Measurements from ENCODE around the gene SEMA4D. TPM values are rescaled to one million over a fixed set of nuclear protein-coding genes. Genes with fewer than 3 reads are reported as not detected.
A peak's percentile ranks its signal among the peaks of the same experiment; 100 is the strongest.

Gene SEMA4D

GRCh38 chr9:89311346-89312221 is 186.3 kb downstream of the SEMA4D start:
- Histone ChIP-seq H3K23ac (ENCODE audit: low read length) (peak overlapping the region; percentile 33), H3K18ac (ENCODE audit: low read length) (peak overlapping the region; percentile 86), H3K27me3 (ENCODE audit: insufficient read depth, low read length, poor library complexity) (no peaks in the 10 kb centered on the region), H3K36me3 (ENCODE audit: control insufficient read depth, insufficient read depth, low read length) (peaks cover 2% of the 10 kb centered on the region), H3K56ac (ENCODE audit: low read length) (peak overlapping the region; percentile 97), H2AK5ac (ENCODE audit: low read length) (no peak overlapping the region), H3K4me1 (ENCODE audit: control insufficient read depth, low read depth, low read length) (peaks cover 2% of the 10 kb centered on the region), H4K5ac (ENCODE audit: low read length) (no peak overlapping the region), H2BK15ac (replicated peaks; ENCODE audit: low read depth) (no peak overlapping the region), H3K79me2 (ENCODE audit: control insufficient read depth, insufficient read depth, low read length) (peaks cover 40% of the 10 kb centered on the region), H4K8ac (ENCODE audit: low read depth, low read length) (no peak overlapping the region), H3K4ac (ENCODE audit: low read depth, low read length) (peak overlapping the region; percentile 88), H2BK5ac (ENCODE audit: low read length) (peak overlapping the region; percentile 17), H3K79me1 (ENCODE audit: low read length) (peaks cover 2% of the 10 kb centered on the region), H3K4me3 (ENCODE audit: low read length) (peak overlapping the region; percentile 99), H3K4me2 (ENCODE audit: low read length) (peak overlapping the region; percentile 49), H2BK120ac (ENCODE audit: low read depth, low read length) (no peak overlapping the region), H3K27ac (ENCODE audit: low read depth, low read length) (peak overlapping the region; percentile 91), H3K9ac (ENCODE audit: low read length) (peak overlapping the region; percentile 98)
- no CpG with 5 or more reads among the region's 54 CpGs for WGBS (ENCODE audit: extremely low coverage, insufficient coverage, low lambda C conversion rate)
- no peak for DNase-seq

Small RNA genes lying within 50 kb of the gene (small RNA-seq; reads per million reads assigned to genes)
- not detected for gene MIR3153 (ENCODE audit: insufficient read depth)

Data from mesendoderm (in vitro differentiated cells).